ENCODE results near the gene SLC45A2. TPM values are rescaled to one million over a fixed set of nuclear protein-coding genes. Genes with fewer than 3 reads are reported as not detected.
A peak's percentile ranks its signal among the peaks of the same experiment; 100 is the strongest.

SLC45A2 gene
- total and polyA plus RNA-seq, 9 of the 15 experiments (the other 6 are each of a cell fraction or from before 2014, with no cell fraction given): 0.03 to 0.29 (median 0.14) TPM; not detected in 4

GRCh38 chr5:34007621-34008600 lies 23.4 kb upstream of the SLC45A2 start, which contains the start of gene AMACR (continued):
- TF ChIP-seq TSC22D4 (tag; IDR thresholded peaks at IDR 0.05) (no peak), PHF21A (IDR thresholded peaks at IDR 0.05; ENCODE audit: borderline replicate concordance, low read depth) (peak; percentile 63; the same call in 1 of the 2 replicates), RUNX1 (IDR thresholded peaks at IDR 0.05; ENCODE audit: low read depth) (no peak), E4F1 (CRISPR knock-in tag; IDR thresholded peaks at IDR 0.05; ENCODE audit: borderline replicate concordance) (no peak), CHCHD3 (CRISPR knock-in tag; IDR thresholded peaks at IDR 0.05) (no peak), ELF2 (CRISPR knock-in tag; IDR thresholded peaks at IDR 0.05) (no peak), ZNF717 (CRISPR knock-in tag; IDR thresholded peaks at IDR 0.05) (no peak), MLLT1 (IDR thresholded peaks at IDR 0.05) (no peak), NRF1 (conservative IDR thresholded peaks at IDR 0.05 in 1 of 2, IDR thresholded peaks at IDR 0.05 in 1 of 2) (peak; percentile 99), POLR2B (IDR thresholded peaks at IDR 0.05; ENCODE audit: low read depth, partially characterized antibody) (peak; percentile 79), SMAD4 (CRISPR knock-in tag; conservative IDR thresholded peaks at IDR 0.05) (no peak), MEF2D (tag; conservative IDR thresholded peaks at IDR 0.05; ENCODE audit: low read depth) (no peak), ZNF830 (CRISPR knock-in tag; IDR thresholded peaks at IDR 0.05) (no peak), ZBTB7A (IDR thresholded peaks at IDR 0.05; ENCODE audit: borderline replicate concordance, control insufficient read depth, low read depth, low read length) (peak; percentile 64; the same call in 1 of the 2 replicates), RBM15 (IDR thresholded peaks at IDR 0.05; ENCODE audit: insufficient read depth, low read length) (no peak), ZNF41 (CRISPR knock-in tag; conservative IDR thresholded peaks at IDR 0.05) (no peak), NBN (IDR thresholded peaks at IDR 0.05; ENCODE audit: low read depth) (peak; percentile 45; the same call in 1 of the 2 replicates), SFPQ (IDR thresholded peaks at IDR 0.05; ENCODE audit: low read depth, low read length) (no peak), GTF2F1 (IDR thresholded peaks at IDR 0.05; ENCODE audit: low read depth, low read length) (no peak; the same call in 1 of the 2 replicates)

Measured in K562 (cell line).